Loucy (cell line): Measurements from ENCODE around the gene STIMATE.

Source experiments
- CTCF ChIP-seq: fragments of 200-600 bp; sonication (generic); conservative IDR thresholded peaks from 2 replicates; pipeline ENCODE4 v1.5.1; 2014; ENCODE audit warnings: mild to moderate bottlenecking, antibody characterized with exemption, low read length
- EZH2phosphoT487 ChIP-seq: fragments of 200-600 bp; IDR thresholded peaks from 2 replicates; pipeline ENCODE4 v1.6.1; 2018; ENCODE audit warnings: antibody characterized with exemption, mild to moderate bottlenecking, moderate library complexity, borderline replicate concordance

GRCh38 chr3:52859686-52860423 lies 37.5 kb downstream of the STIMATE start:
- TF ChIP-seq CTCF (no peak), EZH2phosphoT487 (no peak)
